Central memory CD8-positive, alpha-beta T cell (primary cell): ENCODE results near the gene GULP1.
"Not testable (repeated sequence)": the region's sequence is repeated elsewhere in the genome, so short reads cannot be mapped to it uniquely, and the experiment has no call there.

Experiments used
- ATAC-seq: fragments of 150-1000 bp; cut with Tn5 transposase; replicated peaks from 2 replicates; pipeline ENCODE4 v1.10.0; 2022; ENCODE audit warnings: mild to moderate bottlenecking, moderate FRiP score, moderate number of reproducible peaks; ENCODE audit not compliant: poor library complexity, severe bottlenecking; ENCODE audit errors: extremely low read depth
- DNase-seq, 2 donors: peaks; one replicate each; pipeline ENCODE4 v3.0.0; 2021; ENCODE audit warnings: low spot score in 2 of 2
- H3K27ac Mint-ChIP-seq: one replicate; pipeline ENCODE4 v1.8.0; 2022; ENCODE audit warnings: low read depth, mild to moderate bottlenecking, moderate library complexity, mixed read lengths
- H3K27me3 Mint-ChIP-seq: one replicate; pipeline ENCODE4 v1.8.0; 2022; ENCODE audit warnings: mixed read lengths
- H3K36me3 Mint-ChIP-seq: one replicate; pipeline ENCODE4 v1.8.0; 2022; ENCODE audit warnings: mild to moderate bottlenecking, moderate library complexity, mixed read lengths; ENCODE audit not compliant: insufficient read depth
- H3K4me1 Mint-ChIP-seq: one replicate; pipeline ENCODE4 v1.8.0; 2022; ENCODE audit warnings: mixed read lengths
- H3K4me3 Mint-ChIP-seq: one replicate; pipeline ENCODE4 v1.8.0; 2022; ENCODE audit warnings: mild to moderate bottlenecking, moderate library complexity, mixed read lengths
- H3K9me3 Mint-ChIP-seq: one replicate; pipeline ENCODE4 v1.8.0; 2022; ENCODE audit warnings: mixed read lengths

Gene GULP1

GRCh38 chr2:188604579-188604978, 312.9 kb downstream of the GULP1 start:
- DNase-seq (no peak), ATAC-seq (no peak)
- no peaks in the 10 kb centered on the region for H3K4me1 Mint-ChIP-seq
- H3K4me3 Mint-ChIP-seq, result no peak overlapping the region
- no peak overlapping the region for H3K27ac Mint-ChIP-seq
- no peaks in the 10 kb centered on the region for H3K27me3 Mint-ChIP-seq
- no peaks in the 10 kb centered on the region for H3K9me3 Mint-ChIP-seq
- H3K36me3 Mint-ChIP-seq, result no peaks in the 10 kb centered on the region

GRCh38 chr2:188605609-188606584, 314.2 kb downstream of the GULP1 start:
- H3K4me3 Mint-ChIP-seq, result peak overlapping the region; percentile 66
- peak; percentile 53 for ATAC-seq
- DNase-seq, result peak in 1 of 2 donors; percentile 11
- not testable (repeated sequence) for H3K27me3 Mint-ChIP-seq, H3K36me3 Mint-ChIP-seq, H3K4me1 Mint-ChIP-seq, H3K9me3 Mint-ChIP-seq, H3K27ac Mint-ChIP-seq

GRCh38 chr2:188606596-188606995, 314.9 kb downstream of the GULP1 start:
- not testable (repeated sequence) for H3K27me3 Mint-ChIP-seq, H3K4me1 Mint-ChIP-seq, DNase-seq, H3K27ac Mint-ChIP-seq, H3K36me3 Mint-ChIP-seq, H3K9me3 Mint-ChIP-seq, ATAC-seq
- peak overlapping the region; percentile 66 for H3K4me3 Mint-ChIP-seq

- Mint-ChIP-seq H3K4me1 (no peaks in the 10 kb centered on the region), H3K36me3 (no peaks in the 10 kb centered on the region), H3K27me3 (no peaks in the 10 kb centered on the region), H3K4me3 (no peak overlapping the region), H3K9me3 (no peaks in the 10 kb centered on the region), H3K27ac (no peak overlapping the region)
- DNase-seq (no peak), ATAC-seq (no peak)
Measured at GRCh38 chr2:188607501-188607900, 315.8 kb downstream of the GULP1 start.

- ATAC-seq (no peak), DNase-seq (no peak)
- Mint-ChIP-seq H3K27me3 (no peaks in the 10 kb centered on the region), H3K36me3 (no peaks in the 10 kb centered on the region), H3K4me1 (no peaks in the 10 kb centered on the region), H3K9me3 (no peaks in the 10 kb centered on the region), H3K27ac (no peak overlapping the region), H3K4me3 (no peak overlapping the region)
Measured at GRCh38 chr2:188609321-188610049, 317.8 kb downstream of the GULP1 start.

- Mint-ChIP-seq H3K27ac (no peak overlapping the region), H3K4me3 (no peak overlapping the region), H3K36me3 (no peaks in the 10 kb centered on the region), H3K9me3 (no peaks in the 10 kb centered on the region), H3K27me3 (no peaks in the 10 kb centered on the region), H3K4me1 (no peaks in the 10 kb centered on the region)
- DNase-seq (no peak), ATAC-seq (no peak)
Measured at GRCh38 chr2:188610050-188610444, 318.4 kb downstream of the GULP1 start.

GRCh38 chr2:188610827-188611226, 319.2 kb downstream of the GULP1 start:
- H3K27me3 Mint-ChIP-seq, result no peaks in the 10 kb centered on the region
- H3K4me1 Mint-ChIP-seq, result no peaks in the 10 kb centered on the region
- no peaks in the 10 kb centered on the region for H3K9me3 Mint-ChIP-seq
- no peak overlapping the region for H3K4me3 Mint-ChIP-seq
- ATAC-seq, result no peak
- H3K27ac Mint-ChIP-seq, result no peak overlapping the region
- DNase-seq, result no peak
- no peaks in the 10 kb centered on the region for H3K36me3 Mint-ChIP-seq

GRCh38 chr2:188619146-188619545, 327.5 kb downstream of the GULP1 start:
- Mint-ChIP-seq H3K27me3 (no peaks in the 10 kb centered on the region), H3K4me1 (no peaks in the 10 kb centered on the region), H3K36me3 (no peaks in the 10 kb centered on the region), H3K9me3 (peaks cover 13% of the 10 kb centered on the region), H3K4me3 (no peak overlapping the region), H3K27ac (no peak overlapping the region)
- DNase-seq, result no peak
- no peak for ATAC-seq

- Mint-ChIP-seq H3K27me3 (no peaks in the 10 kb centered on the region), H3K4me1 (no peaks in the 10 kb centered on the region)
- ATAC-seq, result no peak
Measured at GRCh38 chr2:188620916-188621315, 329.2 kb downstream of the GULP1 start.

GRCh38 chr2:188622601-188623260, 331.1 kb downstream of the GULP1 start:
- H3K4me3 Mint-ChIP-seq, result no peak overlapping the region
- H3K4me1 Mint-ChIP-seq, result no peaks in the 10 kb centered on the region
- DNase-seq (no peak), ATAC-seq (no peak)
- peaks cover 6% of the 10 kb centered on the region for H3K9me3 Mint-ChIP-seq
- H3K36me3 Mint-ChIP-seq, result no peaks in the 10 kb centered on the region
- H3K27ac Mint-ChIP-seq, result no peak overlapping the region
- no peaks in the 10 kb centered on the region for H3K27me3 Mint-ChIP-seq

More at GRCh38 chr2:188620916-188621315, 329.2 kb downstream of the GULP1 start:
- no peak overlapping the region for H3K4me3 Mint-ChIP-seq
- H3K36me3 Mint-ChIP-seq, result no peaks in the 10 kb centered on the region
- peaks cover 13% of the 10 kb centered on the region for H3K9me3 Mint-ChIP-seq
- no peak overlapping the region for H3K27ac Mint-ChIP-seq
- DNase-seq, result no peak

GRCh38 chr2:188623995-188624643, 332.4 kb downstream of the GULP1 start:
- no peaks in the 10 kb centered on the region for H3K4me1 Mint-ChIP-seq
- H3K36me3 Mint-ChIP-seq, result no peaks in the 10 kb centered on the region
- no peak overlapping the region for H3K4me3 Mint-ChIP-seq
- no peak for ATAC-seq
- no peak overlapping the region for H3K27ac Mint-ChIP-seq
- H3K27me3 Mint-ChIP-seq, result no peaks in the 10 kb centered on the region
- no peak for DNase-seq
- peaks cover under 1% of the 10 kb centered on the region for H3K9me3 Mint-ChIP-seq

GRCh38 chr2:188627471-188627870, 335.8 kb downstream of the GULP1 start:
- Mint-ChIP-seq H3K4me3 (no peak overlapping the region), H3K36me3 (no peaks in the 10 kb centered on the region), H3K27me3 (no peaks in the 10 kb centered on the region), H3K27ac (no peak overlapping the region), H3K4me1 (no peaks in the 10 kb centered on the region), H3K9me3 (peaks cover 3% of the 10 kb centered on the region)
- DNase-seq (no peak), ATAC-seq (no peak)
